SK-N-SH treated with all-trans-retinoic acid at 6 μM for 48 hours (cell line): ENCODE results near the gene MLPH.

Experiments used
- ARNTL ChIP-seq: fragments of 450-650 bp; formaldehyde crosslinking; IDR thresholded peaks from 2 replicates; pipeline ENCODE4 v1.5.0; 2020; ENCODE audit warnings: low read depth, mild to moderate bottlenecking, moderate library complexity, borderline replicate concordance
- ESRRG ChIP-seq: fragments of 250-450 bp; sonication (Bioruptor Pico); IDR thresholded peaks from 2 replicates; pipeline ENCODE4 v1.6.1; 2021; ENCODE audit warnings: mild to moderate bottlenecking
- GLIS3 ChIP-seq: fragments of 250-450 bp; sonication (Bioruptor Pico); IDR thresholded peaks from 2 replicates; pipeline ENCODE4 v1.5.0; 2020; ENCODE audit warnings: mild to moderate bottlenecking, moderate library complexity
- ISL1 ChIP-seq: fragments of 250-450 bp; sonication (Bioruptor Pico); IDR thresholded peaks from 2 replicates; pipeline ENCODE4 v2.1.2; 2022; ENCODE audit warnings: mild to moderate bottlenecking, moderate library complexity
- OSR1 ChIP-seq: fragments of 250-450 bp; sonication (Bioruptor Pico); IDR thresholded peaks from 2 replicates; pipeline ENCODE4 v1.8.0; 2022; ENCODE audit warnings: moderate library complexity, mild to moderate bottlenecking, inconsistent platforms
- PATZ1 ChIP-seq: fragments of 250-450 bp; sonication (Bioruptor Pico); IDR thresholded peaks from 2 replicates; pipeline ENCODE4 v1.8.0; 2020; ENCODE audit warnings: mild to moderate bottlenecking, moderate library complexity, borderline replicate concordance
- TOX ChIP-seq: fragments of 250-450 bp; sonication (Bioruptor Pico); IDR thresholded peaks from 2 replicates; pipeline ENCODE4 v1.8.0; 2021; ENCODE audit warnings: mild to moderate bottlenecking, moderate library complexity, borderline replicate concordance
- TSHZ2 ChIP-seq: fragments of 250-450 bp; sonication (Bioruptor Pico); IDR thresholded peaks from 2 replicates; pipeline ENCODE4 v1.5.0; 2020; ENCODE audit warnings: mild to moderate bottlenecking, moderate library complexity
- ZFP3 ChIP-seq: fragments of 250-450 bp; sonication (Bioruptor Pico); IDR thresholded peaks from 2 replicates; pipeline ENCODE4 v1.5.0; 2020; ENCODE audit warnings: mild to moderate bottlenecking, moderate library complexity
- ZNF565 ChIP-seq: fragments of 450-650 bp; formaldehyde crosslinking; conservative IDR thresholded peaks from 2 replicates; pipeline ENCODE4 v1.5.0; 2020; ENCODE audit warnings: low read depth, mild to moderate bottlenecking, moderate library complexity
- ZNF70 ChIP-seq: fragments of 450-650 bp; formaldehyde crosslinking; IDR thresholded peaks from 2 replicates; pipeline ENCODE4 v1.5.0; 2020; ENCODE audit warnings: mild to moderate bottlenecking, moderate library complexity
- ZNF8 ChIP-seq: fragments of 450-650 bp; formaldehyde crosslinking; IDR thresholded peaks from 2 replicates; pipeline ENCODE4 v1.5.0; 2020; ENCODE audit warnings: mild to moderate bottlenecking, moderate library complexity

GRCh38 chr2:237532160-237532559 lies 45.1 kb downstream of the MLPH start:
- no peak for TF ChIP-seq ZNF565 (CRISPR knock-in tag)
- TF ChIP-seq ESRRG (CRISPR knock-in tag), result no peak
- no peak for TF ChIP-seq OSR1 (CRISPR knock-in tag)
- no peak for TF ChIP-seq ZNF8 (CRISPR knock-in tag)
- TF ChIP-seq ZFP3 (CRISPR knock-in tag), result no peak
- no peak for TF ChIP-seq ZNF70 (CRISPR knock-in tag)
- no peak for TF ChIP-seq ISL1 (CRISPR knock-in tag)
- TF ChIP-seq GLIS3, result no peak
- TF ChIP-seq PATZ1 (CRISPR knock-in tag), result no peak
- no peak for TF ChIP-seq TSHZ2 (CRISPR knock-in tag)
- TF ChIP-seq TOX (CRISPR knock-in tag), result no peak
- TF ChIP-seq ARNTL (CRISPR knock-in tag), result no peak
